Coronary artery (tissue), 2 donors: Measurements from ENCODE around the gene ABCA1.
A peak's percentile ranks its signal among the peaks of the same experiment; 100 is the strongest.

Experiments
- DNase-seq: peaks from one replicate; pipeline ENCODE4 v3.0.0-alpha.2; 2017; ENCODE audit warnings: low spot score
- H3K27ac ChIP-seq, 2 donors: fragments of 200-600 bp; sonication (generic); one replicate each; pipeline ENCODE4 v1.5.1; 2016 to 2019
- H3K4me3 ChIP-seq: fragments of 200-600 bp; sonication (generic); 2 replicates; pipeline ENCODE4 v1.5.1; 2016; ENCODE audit warnings: mild to moderate bottlenecking, moderate library complexity
- CTCF ChIP-seq: fragments of 200-600 bp; sonication (generic); IDR thresholded peaks from one replicate; pipeline ENCODE4 v1.5.1; 2019; ENCODE audit warnings: antibody characterized with exemption

Gene ABCA1

DNA sequence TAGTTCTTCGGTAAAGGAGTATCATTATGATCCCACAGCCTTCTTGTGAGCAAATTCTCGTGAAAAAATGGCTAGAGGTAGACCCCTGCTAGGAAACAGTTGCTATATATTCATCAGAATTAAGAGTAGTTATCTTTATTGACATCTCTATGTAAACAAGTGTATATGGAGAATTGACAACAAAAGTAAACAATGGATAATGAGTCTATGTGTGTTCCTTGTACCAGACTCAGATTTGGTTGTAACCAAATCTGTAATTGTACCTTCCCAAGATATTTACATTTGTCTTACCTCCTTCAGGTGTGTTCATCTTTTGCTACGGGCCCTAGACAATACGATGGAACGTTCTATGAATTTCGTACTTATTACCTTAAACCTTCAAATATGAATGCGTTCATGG is 161.9 kb downstream of the ABCA1 start:
- no peak overlapping the region for H3K27ac ChIP-seq
- no peak for TF ChIP-seq CTCF

GRCh38 chr9:104765138-104765537 is 162.8 kb downstream of the ABCA1 start:
- TF ChIP-seq CTCF = no peak
- DNase-seq = no peak
- Histone ChIP-seq H3K27ac (no peak overlapping the region), H3K4me3 (peak overlapping the region; percentile 87)

More for the DNA sequence above, 161.9 kb downstream of the ABCA1 start:
- no peak for DNase-seq
- H3K4me3 ChIP-seq = no peak overlapping the region

- TF ChIP-seq CTCF = no peak
- DNase-seq = no peak
- Histone ChIP-seq H3K4me3 (no peak overlapping the region), H3K27ac (peak overlapping the region; percentile 39 to 62)
These were observed 169.0 kb downstream of the ABCA1 start for GRCh38 chr9:104758974-104759373.

DNA sequence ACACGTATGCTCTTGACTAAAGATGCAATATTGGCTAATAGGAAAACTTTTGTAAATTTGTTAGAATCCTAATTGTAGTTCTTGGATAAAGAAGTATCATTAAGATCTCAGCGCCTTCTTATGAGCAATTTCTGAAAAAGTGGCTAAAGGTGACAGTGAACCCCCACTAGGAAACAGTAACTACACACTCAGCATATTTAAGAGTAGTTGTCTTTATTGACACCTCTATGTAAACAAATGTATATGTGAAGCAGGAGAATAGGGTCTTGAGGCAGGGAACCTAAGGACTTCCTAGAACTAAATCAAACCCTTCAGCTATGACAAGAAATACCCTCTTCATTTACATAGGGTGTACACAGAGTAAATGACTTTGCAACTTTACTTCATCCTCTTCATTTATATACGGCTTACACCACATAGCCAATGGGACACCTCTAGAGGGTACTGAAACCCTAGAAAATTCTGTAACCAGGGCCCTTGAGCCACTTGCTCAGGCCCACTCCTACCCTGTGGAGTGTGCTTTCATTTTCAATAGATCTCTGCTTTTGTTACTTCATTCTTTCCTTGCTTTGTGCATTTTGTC is 177.7 kb downstream of the ABCA1 start:
- Histone ChIP-seq H3K4me3 (no peak overlapping the region), H3K27ac (no peak overlapping the region)
- TF ChIP-seq CTCF = no peak
- DNase-seq = no peak

GRCh38 chr9:104748359-104749031 is 179.5 kb downstream of the ABCA1 start:
- Histone ChIP-seq H3K27ac (peak overlapping the region; percentile 93 to 97), H3K4me3 (peak overlapping the region; percentile 91)
- no peak for TF ChIP-seq CTCF
- DNase-seq = no peak

GRCh38 chr9:104747565-104748358 is 180.2 kb downstream of the ABCA1 start, which contains the start of gene NIPSNAP3A:
TSS of gene NIPSNAP3A (plus strand) at chr9:104747683. CDS start at chr9:104747793, 110 bp downstream.
- DNase-seq = peak; percentile 92
- no peak for TF ChIP-seq CTCF
- Histone ChIP-seq H3K4me3 (peak within 1 kb of the TSS; percentile 91), H3K27ac (peak within 1 kb of the TSS; percentile 93 to 97)
